ENCODE data around the gene PTPRK. TPM values are rescaled to one million over a fixed set of nuclear protein-coding genes. Genes with fewer than 3 reads are reported as not detected.

The PTPRK gene
- total and polyA plus RNA-seq, 2 of the 13 experiments (the other 11 are each of a cell fraction or from before 2014, with no cell fraction given): 43.6 to 98.3 TPM

GRCh38 chr6:128394167-128394566, 126.2 kb downstream of the PTPRK start (continued):
- TF ChIP-seq GMEB1 (CRISPR knock-in tag; IDR thresholded peaks at IDR 0.05; ENCODE audit: borderline replicate concordance): no peak
- TF ChIP-seq ZBTB49 (CRISPR knock-in tag; IDR thresholded peaks at IDR 0.05; ENCODE audit: borderline replicate concordance): no peak
- no peak for TF ChIP-seq RXRB (CRISPR knock-in tag; IDR thresholded peaks at IDR 0.05; ENCODE audit: borderline replicate concordance)
- TF ChIP-seq AGO1 (IDR thresholded peaks at IDR 0.05; ENCODE audit: low read depth, low read length, poor library complexity, severe bottlenecking): no peak
- TF ChIP-seq SNAPC5 (CRISPR knock-in tag; IDR thresholded peaks at IDR 0.05; ENCODE audit: borderline replicate concordance): no peak
- no peak for TF ChIP-seq SOX5 (CRISPR knock-in tag; IDR thresholded peaks at IDR 0.05; ENCODE audit: borderline replicate concordance)
- no peak for TF ChIP-seq PCBP1 (IDR thresholded peaks at IDR 0.05; ENCODE audit: borderline replicate concordance, low read depth, low read length)
- TF ChIP-seq TBL1XR1 (IDR thresholded peaks at IDR 0.05; ENCODE audit: borderline replicate concordance, low read length, partially characterized antibody): no peak
- no peak for TF ChIP-seq CBX1 (IDR thresholded peaks at IDR 0.05; ENCODE audit: low read depth)
- no peak for TF ChIP-seq ATF4 (CRISPR knock-in tag; IDR thresholded peaks at IDR 0.05)
- no peak for TF ChIP-seq HMGXB4 (CRISPR knock-in tag; IDR thresholded peaks at IDR 0.05; ENCODE audit: borderline replicate concordance in 1 of 2, low read depth in 1 of 2)

All from HepG2 (cell line).